NCI-H1417 treated with DMSO at 0.1 percent for 48 hours (cell line): ENCODE data around the gene SARNP.
A peak's percentile ranks its signal among the peaks of the same experiment; 100 is the strongest.

ENCODE experiments used
- DNase-seq: peaks from one replicate; lab custom pipeline; 2025; lab: John Stamatoyannopoulos, UW

Gene SARNP

GRCh38 chr12:55742719-55743405 lies 74.7 kb downstream of the SARNP start, which contains the start of gene GDF11:
Gene GDF11 (plus strand): TSS chr12:55743122. CDS start chr12:55743317, 195 bp downstream.
- no peak for DNase-seq

- no peak for DNase-seq
These were observed 75.4 kb downstream of the SARNP start for GRCh38 chr12:55741931-55742680.

- no peak for DNase-seq
These were observed 78.5 kb downstream of the SARNP start for GRCh38 chr12:55739025-55739378.

- DNase-seq = peak; percentile 46
These were observed 79.2 kb downstream of the SARNP start for GRCh38 chr12:55738123-55739024.

GRCh38 chr12:55737581-55738122 lies 79.9 kb downstream of the SARNP start:
- no peak for DNase-seq

GRCh38 chr12:55736780-55737580 lies 80.5 kb downstream of the SARNP start:
- no peak for DNase-seq

GRCh38 chr12:55736076-55736475 lies 81.4 kb downstream of the SARNP start:
- no peak for DNase-seq

- no peak for DNase-seq
These were observed 82.9 kb downstream of the SARNP start for GRCh38 chr12:55734595-55734994.

GRCh38 chr12:55733858-55734257 lies 83.7 kb downstream of the SARNP start:
- no peak for DNase-seq

GRCh38 chr12:55733021-55733555 lies 84.4 kb downstream of the SARNP start:
- no peak for DNase-seq

- DNase-seq = no peak
These were observed 85.2 kb downstream of the SARNP start for GRCh38 chr12:55732288-55732687.

- DNase-seq = no peak
These were observed 87.4 kb downstream of the SARNP start for GRCh38 chr12:55729819-55730818.

- DNase-seq = no peak
These were observed 88.3 kb downstream of the SARNP start, which contains the start of gene CD63 for GRCh38 chr12:55728939-55729818. Gene CD63 (minus strand): TSS chr12:55729009. CDS start chr12:55728341, 668 bp downstream.

- no peak for DNase-seq
These were observed 89.2 kb downstream of the SARNP start for GRCh38 chr12:55728186-55728938.

GRCh38 chr12:55727643-55728185 lies 89.8 kb downstream of the SARNP start:
- no peak for DNase-seq

GRCh38 chr12:55726971-55727370 lies 90.6 kb downstream of the SARNP start:
- no peak for DNase-seq

- no peak for DNase-seq
These were observed 92.0 kb downstream of the SARNP start for GRCh38 chr12:55725556-55725955.

GRCh38 chr12:55724940-55725309 lies 92.6 kb downstream of the SARNP start:
- no peak for DNase-seq
